ENCODE measurements around the gene RRAS2.
"Not testable (repeated sequence)": the region's sequence is repeated elsewhere in the genome, so short reads cannot be mapped to it uniquely, and the experiment has no call there.

The RRAS2 gene

DNA sequence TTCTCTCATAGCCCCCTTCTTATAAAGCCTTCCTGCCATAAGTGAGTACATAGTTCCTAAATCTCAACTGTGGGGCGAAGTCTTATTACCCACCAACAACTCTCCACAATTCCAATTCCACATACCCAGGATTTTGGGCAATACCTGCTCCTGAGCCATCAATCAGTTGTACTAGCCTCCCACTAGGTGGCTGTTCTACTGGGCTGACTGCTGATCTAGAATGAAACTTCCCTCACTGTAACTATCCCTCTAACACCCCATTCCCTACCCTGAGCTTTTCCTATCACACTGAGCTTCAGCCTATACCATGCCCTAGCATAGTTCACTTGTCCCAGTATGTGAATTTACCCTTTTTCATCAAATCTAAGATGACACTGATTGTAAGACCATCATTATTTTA lies 52.5 kb downstream of the RRAS2 start:
- no peak for DNase-seq (ENCODE audit: low read depth in 2 of 2)

GRCh38 chr11:14305649-14306048 lies 53.3 kb downstream of the RRAS2 start:
- no peak for DNase-seq (ENCODE audit: low read depth in 2 of 2)

DNA sequence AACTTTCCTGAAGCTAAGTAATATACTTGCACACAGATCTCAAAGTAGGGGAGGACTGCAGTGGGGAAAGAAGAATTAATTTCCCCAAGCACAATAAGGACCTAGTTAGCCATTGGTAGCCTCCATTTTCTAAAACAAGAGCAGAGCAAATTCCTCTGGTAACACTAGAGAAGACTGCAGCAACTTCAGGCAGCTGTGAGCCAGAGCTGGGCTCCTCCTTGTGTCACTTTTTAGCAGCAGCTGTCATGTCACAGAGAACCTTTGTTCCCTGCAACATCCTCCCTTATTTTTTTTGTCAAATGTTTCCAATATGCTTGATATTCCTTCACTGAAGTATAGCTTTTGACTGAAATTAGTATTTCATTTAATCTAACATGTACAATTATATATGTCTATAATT lies 54.4 kb downstream of the RRAS2 start:
- no peak for DNase-seq (ENCODE audit: low read depth in 2 of 2)

DNA sequence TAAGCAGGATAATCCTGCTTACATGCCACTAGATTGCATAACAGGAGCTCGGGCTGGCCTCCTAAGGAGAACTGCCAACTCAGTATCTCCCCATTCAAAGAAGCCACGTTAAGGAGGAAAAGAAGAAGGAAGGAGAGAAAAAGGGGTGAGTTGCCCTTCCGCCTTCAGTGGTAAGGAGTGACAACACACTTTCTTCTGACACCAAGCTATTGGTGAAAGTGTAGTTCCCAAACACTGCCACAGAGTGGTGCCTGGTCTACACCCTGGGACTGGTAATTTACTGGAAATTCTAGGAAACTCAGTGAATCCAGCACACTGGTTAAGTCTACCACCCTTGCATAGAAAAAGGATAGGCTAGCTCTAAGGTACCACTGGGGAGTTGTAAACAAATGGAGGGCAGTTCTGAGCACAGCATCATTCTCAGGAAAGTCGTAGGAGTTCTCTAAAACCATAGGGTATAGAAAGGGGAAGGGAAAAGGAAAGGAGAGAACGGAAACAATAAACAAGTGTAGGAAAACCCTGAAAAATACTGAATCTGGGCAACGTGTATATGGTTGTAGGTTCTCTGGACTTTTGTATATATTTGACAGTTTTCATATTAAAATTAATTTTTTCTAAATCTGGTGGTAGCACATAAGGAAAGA lies 58.2 kb downstream of the RRAS2 start:
- DNase-seq (ENCODE audit: low read depth in 2 of 2), result peak; percentile 18 to 20

DNA sequence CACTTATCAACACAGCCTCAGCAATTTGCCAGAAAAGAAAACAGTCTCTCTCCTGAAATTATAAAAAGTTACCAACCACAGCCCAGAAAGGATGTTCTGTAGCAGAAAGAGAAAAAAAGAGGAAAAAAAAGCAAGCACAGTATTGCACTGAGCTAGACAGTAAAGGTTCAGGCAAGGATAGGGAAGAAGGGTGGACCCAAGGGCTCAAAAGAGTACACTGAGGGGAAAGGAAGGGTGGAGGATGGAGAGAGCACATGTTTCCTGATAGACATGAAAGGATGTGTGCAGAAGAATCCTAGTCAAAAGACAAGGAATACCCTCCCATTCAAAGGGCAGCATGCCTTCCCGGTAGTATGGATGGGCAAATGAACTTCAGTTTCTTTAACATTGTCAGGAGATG lies 59.1 kb downstream of the RRAS2 start:
- no peak for DNase-seq (ENCODE audit: low read depth in 2 of 2)

DNA sequence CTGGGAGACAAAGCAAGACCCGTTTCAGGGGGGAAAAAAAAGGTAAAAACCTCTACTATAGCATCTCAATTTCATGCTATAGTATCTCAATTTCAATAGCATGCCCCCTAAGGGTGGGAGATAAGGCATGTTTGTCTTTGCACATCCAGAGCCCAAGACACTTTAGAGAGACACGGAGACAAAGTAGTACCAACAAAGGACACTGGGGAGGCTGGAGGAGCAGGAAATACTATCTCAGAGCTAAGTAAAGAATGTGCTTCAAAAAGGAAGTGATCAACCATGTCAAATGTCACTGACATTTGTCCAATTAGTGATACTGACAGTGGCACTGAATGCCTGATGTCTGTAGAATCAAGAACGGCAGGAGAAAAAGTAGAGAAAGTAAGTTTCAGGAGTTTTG lies 68.6 kb downstream of the RRAS2 start:
- DNase-seq (ENCODE audit: low read depth in 2 of 2), result no peak

DNA sequence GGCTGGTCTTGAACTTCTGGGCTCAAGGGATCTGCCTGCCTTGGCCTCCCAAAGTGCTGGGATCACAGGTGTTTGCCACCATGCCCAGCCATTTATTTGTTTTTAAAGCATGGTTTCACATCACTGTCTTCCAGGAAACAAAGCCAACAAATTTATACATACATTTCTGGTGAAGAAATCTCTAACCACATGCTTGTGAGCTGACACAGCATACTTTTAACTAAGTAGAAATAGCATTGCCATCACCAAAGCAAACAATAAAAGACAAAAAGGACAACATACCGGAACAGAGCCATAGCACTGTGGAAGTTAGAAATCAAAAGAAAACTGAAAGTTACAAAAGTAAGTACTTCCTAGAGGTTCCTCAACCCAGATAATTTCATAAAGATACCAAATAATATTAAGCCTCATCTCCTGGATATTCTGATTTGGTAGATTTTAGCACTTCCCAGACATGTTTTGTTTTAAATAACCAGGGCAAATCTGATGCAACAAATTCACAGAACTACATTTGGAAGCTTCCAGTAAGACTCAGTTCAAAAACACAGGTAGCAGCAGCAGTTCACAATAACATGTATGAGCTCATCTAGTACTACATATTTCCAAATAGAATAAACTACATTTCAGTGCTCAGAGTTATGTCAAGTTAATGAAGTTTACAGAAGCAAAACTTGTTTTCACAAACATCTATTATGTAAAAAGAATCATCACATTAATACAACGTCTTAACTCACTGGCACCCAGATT lies 70.6 kb downstream of the RRAS2 start:
- no peak for DNase-seq (ENCODE audit: low read depth in 2 of 2)

- not testable (repeated sequence) for DNase-seq (ENCODE audit: low read depth in 2 of 2)
Measured at GRCh38 chr11:14278869-14279268, 80.1 kb downstream of the RRAS2 start.

DNA sequence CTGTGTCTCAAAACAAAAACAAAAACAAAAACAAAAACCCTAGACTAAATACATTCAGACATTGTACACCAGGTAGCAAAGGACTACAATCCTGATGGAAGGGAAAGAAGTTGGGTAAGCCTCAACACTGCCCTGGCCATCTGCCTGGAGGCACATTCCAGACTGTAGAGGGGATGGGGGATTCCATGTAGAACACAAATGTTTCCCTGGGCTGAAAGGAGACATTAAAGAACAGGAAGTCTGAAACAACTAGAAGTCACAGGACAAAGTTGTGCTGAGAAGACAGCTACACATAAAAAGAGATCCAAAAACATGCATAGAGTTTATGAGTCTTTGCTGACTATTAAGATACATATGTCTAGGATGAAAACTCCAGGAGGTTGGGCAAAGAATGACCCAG lies 83.9 kb downstream of the RRAS2 start:
- DNase-seq (ENCODE audit: low read depth in 2 of 2), result no peak

GRCh38 chr11:14273895-14274294 lies 85.1 kb downstream of the RRAS2 start:
- DNase-seq (ENCODE audit: low read depth in 2 of 2), result no peak

- no peak for DNase-seq (ENCODE audit: low read depth in 2 of 2)
Measured at GRCh38 chr11:14270690-14271542, 88.1 kb downstream of the RRAS2 start.

DNA sequence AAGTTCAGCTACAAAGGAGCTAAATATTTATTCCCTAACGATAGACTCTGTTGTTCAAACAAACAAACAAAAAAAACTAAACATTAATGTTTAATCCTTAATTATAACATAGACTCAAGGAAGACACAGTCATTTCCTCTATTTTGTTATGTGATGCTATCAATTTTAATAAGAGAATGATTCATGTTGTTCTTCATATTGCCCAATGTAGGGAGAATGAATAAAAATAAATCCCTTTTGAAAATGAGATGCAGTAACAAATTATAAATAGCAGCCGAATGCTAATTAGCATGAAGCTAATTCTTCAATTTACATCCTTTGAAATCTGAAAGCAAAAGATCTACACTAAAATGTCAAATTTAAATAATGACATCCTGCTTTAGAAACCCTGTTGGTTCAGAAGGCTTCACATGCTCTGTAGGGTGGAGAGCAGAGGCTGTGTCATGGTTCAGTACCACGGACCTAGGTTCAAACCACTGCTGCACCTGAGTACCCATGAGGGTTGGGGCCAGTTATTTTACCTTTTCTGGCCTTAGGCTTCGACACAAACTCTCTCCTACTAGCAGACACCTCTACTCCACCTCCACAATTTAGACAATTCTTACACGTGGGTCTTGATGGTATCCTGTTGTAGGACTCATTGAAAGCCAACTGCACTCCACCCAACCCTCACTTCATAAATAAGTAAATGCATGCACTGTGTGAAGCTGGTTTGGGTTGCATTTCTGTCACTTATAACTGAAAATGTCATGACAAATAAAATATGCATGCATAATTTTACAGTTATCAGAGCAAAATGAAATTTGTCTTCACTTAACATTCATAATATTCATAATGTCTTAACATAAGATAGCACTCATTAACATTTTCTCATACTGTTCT lies 89.0 kb downstream of the RRAS2 start:
- DNase-seq (ENCODE audit: low read depth in 2 of 2), result no peak

DNA sequence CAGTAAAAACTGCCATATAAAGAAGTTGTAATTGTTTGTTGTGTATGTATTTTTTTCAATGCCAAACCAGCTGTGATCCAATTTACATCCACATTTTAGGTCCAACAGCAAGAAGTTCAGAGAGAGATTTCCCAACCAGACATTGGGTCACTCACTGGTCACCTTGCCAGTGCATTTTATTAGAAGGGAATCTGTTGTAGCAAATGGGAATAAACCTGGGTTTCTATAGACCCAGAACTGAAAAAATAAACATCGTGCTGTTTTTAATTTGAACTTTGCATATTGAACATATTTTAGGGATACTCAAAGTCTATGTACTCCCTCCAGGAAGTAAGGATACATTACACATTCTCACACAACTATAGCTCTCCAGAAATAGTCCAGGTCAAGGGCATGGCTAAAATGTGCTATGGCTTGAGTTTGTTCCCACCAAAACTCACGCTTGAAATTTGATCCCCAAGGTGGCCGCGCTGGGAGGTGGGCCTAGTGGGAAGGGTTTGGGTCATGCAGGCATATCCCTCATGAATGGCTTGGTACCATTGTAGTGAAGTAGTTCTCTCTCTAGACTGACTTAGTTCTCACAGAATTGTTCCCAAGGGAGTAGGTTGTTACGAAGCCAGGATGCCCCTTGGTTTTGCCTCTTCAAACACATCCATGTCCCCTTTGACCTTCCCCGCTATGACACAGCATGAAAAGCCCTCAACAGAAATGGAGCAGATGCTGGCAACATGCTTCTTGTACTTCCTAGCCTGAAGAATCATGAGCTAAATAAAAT lies 90.9 kb downstream of the RRAS2 start:
- no peak for DNase-seq (ENCODE audit: low read depth in 2 of 2)

GRCh38 chr11:14266622-14267021 lies 92.4 kb downstream of the RRAS2 start:
- no peak for DNase-seq (ENCODE audit: low read depth in 2 of 2)

GRCh38 chr11:14264966-14265365 lies 94.0 kb downstream of the RRAS2 start:
- no peak for DNase-seq (ENCODE audit: low read depth in 2 of 2)

DNA sequence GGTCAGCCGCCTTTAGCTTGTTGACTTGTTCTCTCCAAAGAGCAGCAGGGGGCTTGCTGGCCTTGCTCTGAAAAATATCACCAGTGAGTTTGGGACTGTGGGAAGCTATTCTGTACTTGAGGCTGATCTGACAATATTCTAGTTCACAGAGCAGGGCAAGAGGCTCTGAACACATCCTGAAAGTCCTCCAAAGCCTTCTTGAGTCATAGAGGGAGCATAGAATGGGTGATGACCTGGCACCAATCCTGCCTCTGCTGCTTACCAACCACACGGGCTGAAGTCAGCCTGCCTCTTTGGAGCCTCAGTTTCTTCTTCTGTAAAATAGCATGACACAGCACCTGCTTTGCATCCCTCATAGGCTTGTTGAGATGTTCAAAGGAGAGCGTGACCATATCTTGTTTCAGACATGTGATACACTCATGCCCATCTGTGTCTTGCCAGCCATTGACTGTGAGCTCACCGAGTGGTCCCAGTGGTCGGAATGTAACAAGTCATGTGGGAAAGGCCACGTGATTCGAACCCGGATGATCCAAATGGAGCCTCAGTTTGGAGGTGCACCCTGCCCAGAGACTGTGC lies 96.6 kb downstream of the RRAS2 start:
- no peak for DNase-seq (ENCODE audit: low read depth in 2 of 2)

DNA sequence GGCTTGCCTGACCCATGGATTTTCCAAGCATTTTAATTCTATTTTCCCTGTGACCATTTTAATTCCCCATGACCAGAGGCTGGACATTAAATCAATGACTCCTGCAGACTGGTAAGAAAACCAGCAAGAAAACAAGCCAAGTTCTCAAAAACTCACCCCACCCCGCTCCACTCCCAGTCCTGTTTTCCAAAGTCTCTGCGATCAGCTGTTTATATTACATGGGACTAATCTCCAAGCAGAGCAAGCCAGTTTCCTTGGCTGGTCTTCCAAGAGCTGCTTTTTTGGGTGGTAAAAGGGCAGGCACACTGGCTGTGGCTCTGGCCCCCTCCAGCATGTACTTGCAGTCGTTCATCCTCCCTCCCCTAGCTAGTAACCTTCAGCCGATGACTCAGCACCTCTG lies 97.9 kb downstream of the RRAS2 start:
- DNase-seq (ENCODE audit: low read depth in 2 of 2), result no peak

DNA sequence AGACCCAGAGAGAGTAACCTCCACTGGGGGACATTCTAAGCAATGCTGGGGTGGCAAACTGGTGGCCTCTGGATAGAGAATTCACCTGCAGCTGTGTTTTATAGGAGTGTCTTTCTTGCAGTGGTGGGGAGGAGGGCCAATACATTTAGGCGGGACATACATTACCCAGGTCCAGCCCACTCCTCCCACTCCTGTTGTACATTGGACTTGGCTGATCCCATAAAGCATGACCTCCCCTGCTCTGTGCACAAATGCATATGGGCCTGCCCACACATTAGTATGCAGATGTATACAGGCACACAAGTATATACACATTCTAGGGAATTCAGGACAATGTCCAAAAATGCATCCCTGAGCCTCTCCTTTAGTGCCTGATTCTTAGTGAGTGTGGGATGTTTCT lies 99.1 kb downstream of the RRAS2 start:
- DNase-seq (ENCODE audit: low read depth in 2 of 2), result no peak

DNA sequence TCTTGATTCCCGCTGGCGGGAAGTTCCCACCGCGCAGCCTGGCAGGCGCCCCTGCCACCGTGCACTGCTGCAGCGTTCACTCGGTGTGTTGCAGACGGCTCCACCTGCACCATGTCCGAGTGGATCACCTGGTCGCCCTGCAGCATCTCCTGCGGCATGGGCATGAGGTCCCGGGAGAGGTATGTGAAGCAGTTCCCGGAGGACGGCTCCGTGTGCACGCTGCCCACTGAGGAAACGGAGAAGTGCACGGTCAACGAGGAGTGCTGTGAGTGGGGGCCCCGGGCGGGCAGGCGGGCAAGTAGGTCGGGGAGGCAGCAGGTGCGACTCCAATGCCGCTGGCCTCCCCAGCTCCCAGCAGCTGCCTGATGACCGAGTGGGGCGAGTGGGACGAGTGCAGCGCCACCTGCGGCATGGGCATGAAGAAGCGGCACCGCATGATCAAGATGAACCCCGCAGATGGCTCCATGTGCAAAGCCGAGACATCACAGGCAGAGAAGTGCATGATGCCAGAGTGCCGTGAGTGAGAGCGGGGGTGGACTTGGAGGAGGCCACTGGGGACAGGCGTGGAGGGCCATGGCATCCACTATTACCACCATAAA lies 99.7 kb downstream of the RRAS2 start:
- no peak for DNase-seq (ENCODE audit: low read depth in 2 of 2)

All from activated CD8-positive, alpha-beta memory T cell treated with anti-CD3 and anti-CD28 coated beads for 4 hours (primary cell).